Fibroblast of pulmonary artery (primary cell): ENCODE data around the gene SLC35A5.
"Not testable (repeated sequence)": the region's sequence is repeated elsewhere in the genome, so short reads cannot be mapped to it uniquely, and the experiment has no call there.

Source experiments
- DNase-seq: peaks from one replicate; pipeline ENCODE4 v3.0.0-alpha.2; 2010; ENCODE audit warnings: low read depth
- H3K4me3 ChIP-seq: replicated peaks from 2 replicates; pipeline ENCODE4 v1.5.1; 2011; ENCODE audit warnings: low read depth, mild to moderate bottlenecking, control low read depth, low read length, moderate library complexity
- CTCF ChIP-seq: IDR thresholded peaks from 2 replicates; pipeline ENCODE4 v1.5.1; 2011; ENCODE audit warnings: mild to moderate bottlenecking, control low read depth, low read length, inconsistent platforms; ENCODE audit errors: missing control alignments

The SLC35A5 gene

GRCh38 chr3:112561734-112562529 is at the start of gene SLC35A5, which contains the start of gene ATG3:
TSS of gene SLC35A5 (plus strand) at chr3:112562045. CDS start at chr3:112563404, 1,359 bp downstream.
TSS of gene ATG3 (minus strand) at chr3:112561962. CDS start at chr3:112561528, 434 bp downstream.
- TF ChIP-seq CTCF = no peak
- peak; percentile 99 for DNase-seq
- peak within 1 kb of the TSS; percentile 83 for H3K4me3 ChIP-seq

- TF ChIP-seq CTCF = no peak
- DNase-seq = no peak
- no peak overlapping the region for H3K4me3 ChIP-seq
Observed at GRCh38 chr3:112512320-112512719, 49.5 kb upstream of the SLC35A5 start.

GRCh38 chr3:112514527-112515128 is 47.2 kb upstream of the SLC35A5 start:
- TF ChIP-seq CTCF = no peak
- no peak for DNase-seq
- no peak overlapping the region for H3K4me3 ChIP-seq

- H3K4me3 ChIP-seq = not testable (repeated sequence)
- peak; percentile 20 for DNase-seq
Observed at GRCh38 chr3:112518970-112519369, 42.9 kb upstream of the SLC35A5 start.

GRCh38 chr3:112519424-112520001 is 42.3 kb upstream of the SLC35A5 start:
- no peak overlapping the region for H3K4me3 ChIP-seq
- DNase-seq = peak; percentile 91
- peak; percentile 79 for TF ChIP-seq CTCF

GRCh38 chr3:112524127-112524526 is 37.7 kb upstream of the SLC35A5 start:
- H3K4me3 ChIP-seq, DNase-seq: not testable (repeated sequence)

- DNase-seq = no peak
- no peak for TF ChIP-seq CTCF
- H3K4me3 ChIP-seq = no peak overlapping the region
Observed at GRCh38 chr3:112530573-112530972, 31.3 kb upstream of the SLC35A5 start.
